ENCODE results near the gene UTRN.

- TF ChIP-seq PML (IDR thresholded peaks at IDR 0.05; ENCODE audit: low read length), result no peak
- TF ChIP-seq, protein P1, sequence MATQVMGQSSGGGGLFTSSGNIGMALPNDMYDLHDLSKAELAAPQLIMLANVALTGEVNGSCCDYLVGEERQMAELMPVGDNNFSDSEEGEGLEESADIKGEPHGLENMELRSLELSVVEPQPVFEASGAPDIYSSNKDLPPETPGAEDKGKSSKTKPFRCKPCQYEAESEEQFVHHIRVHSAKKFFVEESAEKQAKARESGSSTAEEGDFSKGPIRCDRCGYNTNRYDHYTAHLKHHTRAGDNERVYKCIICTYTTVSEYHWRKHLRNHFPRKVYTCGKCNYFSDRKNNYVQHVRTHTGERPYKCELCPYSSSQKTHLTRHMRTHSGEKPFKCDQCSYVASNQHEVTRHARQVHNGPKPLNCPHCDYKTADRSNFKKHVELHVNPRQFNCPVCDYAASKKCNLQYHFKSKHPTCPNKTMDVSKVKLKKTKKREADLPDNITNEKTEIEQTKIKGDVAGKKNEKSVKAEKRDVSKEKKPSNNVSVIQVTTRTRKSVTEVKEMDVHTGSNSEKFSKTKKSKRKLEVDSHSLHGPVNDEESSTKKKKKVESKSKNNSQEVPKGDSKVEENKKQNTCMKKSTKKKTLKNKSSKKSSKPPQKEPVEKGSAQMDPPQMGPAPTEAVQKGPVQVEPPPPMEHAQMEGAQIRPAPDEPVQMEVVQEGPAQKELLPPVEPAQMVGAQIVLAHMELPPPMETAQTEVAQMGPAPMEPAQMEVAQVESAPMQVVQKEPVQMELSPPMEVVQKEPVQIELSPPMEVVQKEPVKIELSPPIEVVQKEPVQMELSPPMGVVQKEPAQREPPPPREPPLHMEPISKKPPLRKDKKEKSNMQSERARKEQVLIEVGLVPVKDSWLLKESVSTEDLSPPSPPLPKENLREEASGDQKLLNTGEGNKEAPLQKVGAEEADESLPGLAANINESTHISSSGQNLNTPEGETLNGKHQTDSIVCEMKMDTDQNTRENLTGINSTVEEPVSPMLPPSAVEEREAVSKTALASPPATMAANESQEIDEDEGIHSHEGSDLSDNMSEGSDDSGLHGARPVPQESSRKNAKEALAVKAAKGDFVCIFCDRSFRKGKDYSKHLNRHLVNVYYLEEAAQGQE (IDR thresholded peaks at IDR 0.05; ENCODE audit: low read depth, low read length), result no peak
- no peak for TF ChIP-seq POLR2AphosphoS5 (IDR thresholded peaks at IDR 0.05; ENCODE audit: low read length)
- no peak for TF ChIP-seq TCF7 (IDR thresholded peaks at IDR 0.05; ENCODE audit: borderline replicate concordance)
- TF ChIP-seq SMARCA5 (IDR thresholded peaks at IDR 0.05), result no peak
- no peak for TF ChIP-seq RELA (IDR thresholded peaks at IDR 0.05; ENCODE audit: borderline replicate concordance, partially characterized antibody)
- TF ChIP-seq CREB1 (IDR thresholded peaks at IDR 0.05; ENCODE audit: low read depth), result no peak
- no peak for TF ChIP-seq SP1 (IDR thresholded peaks at IDR 0.05; ENCODE audit: low read depth, low read length)
- TF ChIP-seq CTCF (IDR thresholded peaks at IDR 0.05 in 2 of 3, conservative IDR thresholded peaks at IDR 0.05 in 1 of 3; ENCODE audit: control insufficient read depth in 2 of 3, extremely low read depth in 1 of 3, insufficient read depth in 1 of 3, low read depth in 3 of 3, low read length in 3 of 3), result no peak
- no peak for TF ChIP-seq ZBTB11 (CRISPR knock-in tag; IDR thresholded peaks at IDR 0.05)
- no peak for TF ChIP-seq KLF5 (IDR thresholded peaks at IDR 0.05; ENCODE audit: partially characterized antibody)
- TF ChIP-seq USF1 (IDR thresholded peaks at IDR 0.05; ENCODE audit: borderline replicate concordance, extremely low read length, insufficient read depth, low read depth, low read length), result no peak
- no peak for TF ChIP-seq EP300 (IDR thresholded peaks at IDR 0.05; ENCODE audit: borderline replicate concordance in 1 of 2, control insufficient read depth in 1 of 2, low read depth in 2 of 2, low read length in 2 of 2)
Measured at GRCh38 chr6:144278659-144279314, 6.3 kb upstream of the UTRN start.

Measured in GM12878 (cell line).